ENCODE data around the gene ID4.
"Not testable (repeated sequence)": the region's sequence is repeated elsewhere in the genome, so short reads cannot be mapped to it uniquely, and the experiment has no call there.

ID4 gene

DNA sequence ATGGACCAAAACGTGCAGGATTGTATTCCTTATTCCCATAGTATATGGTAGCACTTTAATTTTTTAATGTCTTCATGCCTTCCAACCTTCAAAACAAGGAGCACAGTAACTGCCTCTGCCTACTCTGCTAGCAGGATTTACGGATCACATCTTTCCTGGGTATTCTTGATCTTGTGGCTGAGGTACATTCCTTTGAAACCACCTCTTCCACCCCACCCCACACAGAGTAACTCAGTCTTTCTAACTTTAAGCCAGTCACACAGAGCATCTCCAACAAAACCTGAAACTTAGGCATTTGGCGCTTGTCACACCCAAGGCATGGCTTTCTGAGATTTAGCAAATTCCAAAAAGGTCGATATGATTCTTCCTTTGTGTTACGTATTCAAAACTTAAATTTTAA is 2.3 kb upstream of the ID4 start:
- no peak for DNase-seq

DNA sequence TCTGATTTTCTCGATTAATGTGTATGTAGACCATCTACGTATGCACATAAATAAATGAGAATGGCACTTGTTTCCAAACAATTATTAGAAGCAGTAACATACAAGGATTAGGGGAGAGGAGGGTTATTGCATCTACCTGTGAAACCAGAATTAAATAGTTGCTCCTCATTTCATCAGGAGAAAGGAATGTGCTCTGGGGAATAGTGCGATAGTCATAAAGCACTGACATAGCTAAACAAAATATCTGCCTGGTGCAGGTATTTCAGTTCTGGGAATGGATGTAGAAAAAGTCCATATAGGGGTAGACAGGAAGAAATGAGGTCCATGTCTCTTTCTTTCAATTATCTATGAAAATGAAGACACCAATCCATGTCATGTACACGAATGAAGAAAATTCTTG is 1.6 kb upstream of the ID4 start:
- DNase-seq = no peak

GRCh38 chr6:19837511-19838441 is 606 bp downstream of the ID4 start:
- no peak for DNase-seq

DNA sequence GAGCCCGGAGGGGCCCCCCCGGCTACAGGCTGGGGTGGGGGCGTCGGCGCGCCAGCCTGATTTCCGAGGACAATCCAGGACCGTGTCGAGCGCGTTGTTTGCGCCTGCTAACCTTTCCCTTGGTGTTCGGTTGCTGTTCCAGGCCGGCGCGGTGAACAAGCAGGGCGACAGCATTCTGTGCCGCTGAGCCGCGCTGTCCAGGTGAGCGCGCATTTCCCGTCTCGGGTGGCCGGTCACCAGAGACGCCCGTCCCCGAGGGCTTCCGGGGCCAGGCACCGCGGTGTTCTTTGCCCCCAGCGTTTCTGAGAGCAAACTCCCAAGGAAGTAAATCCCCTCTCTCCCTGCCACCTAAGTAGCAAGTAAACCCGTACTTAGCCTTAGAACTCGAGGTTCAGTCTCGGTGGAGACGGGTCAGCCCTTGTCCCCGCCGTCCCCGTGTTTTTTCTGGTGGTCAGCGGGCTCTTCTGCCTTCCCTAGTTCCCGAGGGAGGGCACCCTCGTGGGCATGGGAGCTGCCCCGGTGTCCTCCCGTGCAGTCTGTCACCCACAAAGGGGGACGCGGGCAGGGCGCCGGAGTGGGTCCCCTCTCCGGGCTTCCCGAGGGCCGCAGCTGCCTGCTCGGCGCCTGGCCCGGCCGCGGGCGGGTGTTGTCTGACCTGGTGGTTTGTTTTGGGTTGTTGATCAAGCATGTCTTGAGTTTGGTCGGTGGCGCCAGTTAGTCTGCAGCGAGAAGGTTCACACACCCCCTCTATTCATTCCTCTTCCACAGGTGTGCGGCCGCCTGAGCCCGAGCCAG is 1.5 kb downstream of the ID4 start:
- DNase-seq = no peak

DNA sequence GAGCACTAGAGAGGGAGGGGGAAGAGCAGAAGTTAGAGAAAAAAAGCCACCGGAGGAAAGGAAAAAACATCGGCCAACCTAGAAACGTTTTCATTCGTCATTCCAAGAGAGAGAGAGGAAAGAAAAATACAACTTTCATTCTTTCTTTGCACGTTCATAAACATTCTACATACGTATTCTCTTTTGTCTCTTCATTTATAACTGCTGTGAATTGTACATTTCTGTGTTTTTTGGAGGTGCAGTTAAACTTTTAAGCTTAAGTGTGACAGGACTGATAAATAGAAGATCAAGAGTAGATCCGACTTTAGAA is 2.0 kb downstream of the ID4 start:
- no peak for DNase-seq

GRCh38 chr6:19839788-19840187 is 2.6 kb downstream of the ID4 start:
- DNase-seq = no peak

GRCh38 chr6:19841181-19841580 is 4.0 kb downstream of the ID4 start:
- DNase-seq = no peak

GRCh38 chr6:19842030-19842615 is 5.0 kb downstream of the ID4 start:
- no peak for DNase-seq

DNA sequence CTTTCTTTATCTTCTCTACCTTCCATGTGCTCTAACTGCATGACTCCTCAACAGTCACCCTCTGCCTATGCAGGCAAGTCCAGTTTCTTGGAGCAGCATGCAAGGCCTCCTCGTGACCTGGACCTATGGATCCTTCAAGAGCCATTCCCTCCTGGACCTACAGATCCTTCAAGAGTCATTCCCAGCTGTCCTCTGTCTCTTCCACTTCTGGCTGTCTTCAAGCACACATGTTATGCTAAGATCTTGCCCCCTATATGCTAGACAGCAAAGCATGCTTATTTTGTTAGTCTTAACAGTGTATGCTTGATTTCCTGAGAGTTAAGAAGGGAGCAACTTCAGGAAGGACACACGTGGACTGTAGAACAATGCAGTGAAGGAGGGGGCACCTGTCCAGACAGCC is 7.5 kb downstream of the ID4 start:
- DNase-seq = no peak

DNA sequence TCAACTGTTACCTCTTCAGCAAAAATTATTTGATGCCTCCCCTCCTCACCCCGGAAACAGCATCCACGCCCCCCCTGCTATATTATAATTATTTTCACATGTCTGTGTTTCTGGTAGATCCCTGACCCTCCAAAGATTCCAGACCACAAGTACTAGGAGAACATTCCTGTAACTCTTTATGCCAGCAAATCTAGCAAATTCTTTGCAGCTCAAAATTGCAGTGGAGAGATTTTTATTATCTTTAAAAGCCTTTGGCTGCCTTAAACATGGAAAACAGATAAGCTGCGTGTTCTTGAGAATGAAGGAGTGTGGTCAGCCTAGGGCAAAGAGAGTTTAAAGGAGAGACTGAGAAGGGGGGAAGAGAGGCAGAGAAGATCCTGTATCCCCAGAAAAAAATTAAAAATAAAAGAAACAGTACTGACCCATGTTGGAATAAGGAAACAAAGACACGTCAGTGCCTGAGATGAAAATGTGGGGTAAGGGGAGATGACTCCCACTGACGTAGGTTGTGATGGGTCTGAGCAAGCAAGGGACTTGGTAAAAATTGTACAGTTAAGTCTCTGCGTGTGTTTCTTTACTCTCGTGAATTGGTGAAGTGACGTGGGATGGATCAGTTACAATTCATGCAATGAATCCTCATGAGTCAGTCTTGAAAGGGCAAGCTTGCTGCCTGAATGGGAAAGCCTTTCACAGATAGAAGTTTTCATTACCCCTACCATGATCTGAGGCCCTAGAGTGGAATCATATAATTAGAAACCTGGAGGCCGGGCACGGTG is 8.3 kb downstream of the ID4 start:
- DNase-seq = no peak

- no peak for DNase-seq
Observed at GRCh38 chr6:19848465-19849029, 11.4 kb downstream of the ID4 start.

DNA sequence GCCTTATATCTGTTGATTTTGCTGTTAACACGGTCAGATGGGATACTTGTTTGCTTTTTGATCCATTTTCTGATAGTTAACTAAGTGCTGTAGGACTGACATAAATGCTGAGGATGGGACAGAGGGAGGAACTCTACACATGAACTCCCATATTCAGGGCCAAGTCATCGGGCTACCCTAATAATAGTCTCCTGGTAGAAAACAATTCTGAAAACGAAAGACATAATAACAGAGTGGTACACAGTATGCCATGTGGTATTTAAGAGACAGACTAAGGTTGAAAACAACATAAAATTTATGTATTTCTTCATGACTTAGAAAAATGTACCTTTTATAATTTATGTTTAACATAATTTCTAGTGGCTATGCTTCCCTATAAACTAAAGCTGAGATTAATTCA is 12.0 kb downstream of the ID4 start:
- no peak for DNase-seq

DNA sequence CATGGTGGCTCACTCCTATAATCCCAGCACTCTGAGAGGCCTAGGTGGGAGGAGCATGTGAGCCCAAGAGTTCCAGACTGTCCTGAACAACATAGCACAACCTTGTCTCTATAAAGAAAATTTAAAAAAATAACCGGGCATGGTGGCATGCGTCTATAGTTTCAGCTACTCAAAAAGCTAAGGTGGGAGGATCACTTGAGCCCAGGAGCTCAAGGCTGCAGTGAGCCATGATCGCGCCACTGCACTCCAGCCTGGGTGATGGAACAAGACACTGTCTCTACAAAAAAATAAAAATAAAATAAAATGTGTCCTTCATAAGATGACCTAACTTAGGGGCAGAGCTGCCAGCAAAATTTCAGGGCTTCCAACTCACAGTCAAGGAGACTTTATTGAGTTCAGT is 12.6 kb downstream of the ID4 start:
- no peak for DNase-seq

DNA sequence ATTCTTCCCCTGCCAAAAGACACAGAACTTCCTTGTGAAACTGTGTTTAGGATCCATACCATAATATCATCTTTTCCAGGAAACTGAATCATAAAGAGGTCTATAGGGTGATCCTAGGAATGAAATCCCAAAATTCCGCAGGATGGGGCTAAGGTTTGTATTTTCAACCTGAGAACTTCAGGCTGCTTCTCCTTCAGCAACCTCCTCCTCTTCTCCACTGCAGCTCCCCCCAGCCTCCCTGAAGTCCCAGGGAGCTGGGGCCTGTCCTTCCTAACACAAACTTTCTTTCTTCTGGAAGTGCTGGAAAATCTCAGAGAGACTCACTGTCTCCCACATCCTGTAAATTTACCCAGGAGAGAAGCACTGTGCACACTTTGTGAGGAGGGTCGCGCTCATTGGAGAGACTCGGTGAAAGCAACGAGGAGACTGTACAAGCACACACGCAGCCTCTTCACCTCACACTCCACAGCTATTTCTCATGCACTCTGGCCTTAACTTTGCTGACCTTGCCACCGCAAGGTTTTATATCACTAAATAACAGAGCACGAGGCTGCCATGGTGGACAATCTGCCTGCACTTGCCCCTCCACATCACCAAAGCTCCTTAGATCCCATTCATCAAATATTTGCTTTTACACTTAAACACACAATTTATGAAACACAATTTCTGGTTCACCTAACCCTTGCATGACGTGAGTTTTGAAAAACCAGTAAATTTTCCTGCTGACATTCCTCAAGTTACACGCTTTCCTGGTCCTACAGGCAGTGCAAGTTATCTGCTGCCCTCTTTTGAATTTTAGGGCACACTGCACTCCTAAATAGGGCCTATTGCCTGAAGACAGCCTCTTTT is 14.3 kb downstream of the ID4 start:
- no peak for DNase-seq

DNA sequence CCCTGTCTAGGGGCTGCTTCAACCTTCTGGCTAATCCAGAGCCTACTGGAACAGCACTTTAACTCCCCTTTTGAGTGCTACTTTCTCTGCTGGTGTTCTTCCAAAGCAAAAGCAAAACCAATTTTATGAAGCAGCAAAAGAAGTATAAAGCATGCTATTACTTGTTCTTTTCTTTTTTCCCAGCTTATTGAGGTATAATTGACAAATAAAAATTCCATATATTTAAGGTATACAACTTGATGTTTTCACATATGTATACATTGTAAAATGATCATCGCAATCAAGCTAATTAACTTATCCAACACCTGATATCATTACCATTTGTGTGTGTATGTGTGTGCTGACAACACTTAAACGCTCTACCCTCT is 14.9 kb downstream of the ID4 start:
- no peak for DNase-seq

GRCh38 chr6:19852927-19853326 is 15.8 kb downstream of the ID4 start:
- no peak for DNase-seq

GRCh38 chr6:19854421-19855015 is 17.3 kb downstream of the ID4 start:
- DNase-seq = not testable (repeated sequence)

DNA sequence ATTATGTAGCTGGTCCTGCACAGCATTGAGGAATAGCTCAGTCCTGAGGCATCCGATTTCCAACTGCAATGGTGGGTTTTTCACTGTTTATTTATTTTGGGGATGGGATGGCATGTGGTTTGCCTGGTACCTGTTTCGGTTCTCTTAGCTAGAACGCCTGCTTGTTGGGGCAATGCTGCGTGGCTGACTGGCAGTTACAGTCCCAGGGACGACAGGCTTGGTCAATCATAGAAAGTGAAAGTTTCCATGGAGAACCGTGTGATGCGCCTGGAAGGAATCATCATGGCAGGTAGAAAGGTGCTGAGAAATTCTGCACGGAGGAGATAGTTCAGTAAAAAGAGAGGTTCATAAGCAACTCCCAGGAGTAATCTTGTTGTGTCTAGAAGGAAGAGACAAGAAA is 18.4 kb downstream of the ID4 start:
- no peak for DNase-seq

- no peak for DNase-seq
Observed at GRCh38 chr6:19857139-19857538, 20.0 kb downstream of the ID4 start.

DNA sequence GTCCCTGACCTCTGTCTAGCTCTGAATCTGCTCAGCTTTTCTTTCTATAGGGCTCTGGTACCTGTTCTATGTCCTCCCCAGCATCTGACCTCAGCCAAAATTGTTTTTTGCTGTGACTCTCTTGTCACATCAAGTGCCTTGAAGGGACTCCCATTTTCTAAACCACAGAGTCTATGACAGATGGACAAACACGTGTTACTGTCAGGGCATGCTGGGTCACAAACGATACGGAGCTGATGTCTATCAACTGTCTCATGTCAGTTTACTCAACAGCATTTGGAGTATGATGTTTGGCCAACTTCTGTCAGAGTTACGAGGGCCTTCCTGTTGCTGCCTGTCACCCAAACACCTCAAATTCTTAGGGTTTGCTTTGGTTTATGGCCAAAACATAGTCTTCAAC is 20.5 kb downstream of the ID4 start:
- no peak for DNase-seq

- DNase-seq = no peak
Observed at GRCh38 chr6:19860235-19860877, 23.2 kb downstream of the ID4 start.
